ENCODE results near the gene C1QTNF12.

Gene C1QTNF12

GRCh38 chr1:1215080-1215676 is 31.3 kb downstream of the C1QTNF12 start:
- in situ Hi-C loops (cut with HindIII; ENCODE audit: low sequenced_read_pairs) = no loop called here

- in situ Hi-C loops (cut with HindIII; ENCODE audit: low sequenced_read_pairs) = no loop called here
Observed at GRCh38 chr1:1213345-1214265, 32.9 kb downstream of the C1QTNF12 start, which contains the start of gene TNFRSF4. TNFRSF4 (minus strand) TSS chr1:1214153; CDS start chr1:1214127, 26 bp downstream.

- in situ Hi-C loops (cut with HindIII; ENCODE audit: low sequenced_read_pairs) = no loop called here
Observed at GRCh38 chr1:1212780-1213344, 33.7 kb downstream of the C1QTNF12 start.

GRCh38 chr1:1211541-1212441 is 34.7 kb downstream of the C1QTNF12 start:
- in situ Hi-C loops (cut with HindIII; ENCODE audit: low sequenced_read_pairs) = no loop called here

GRCh38 chr1:1210726-1211540 is 35.6 kb downstream of the C1QTNF12 start:
- in situ Hi-C loops (cut with HindIII; ENCODE audit: low sequenced_read_pairs) = no loop called here

- in situ Hi-C loops (cut with HindIII; ENCODE audit: low sequenced_read_pairs) = no loop called here
Observed at GRCh38 chr1:1208713-1209433, 37.6 kb downstream of the C1QTNF12 start.

- in situ Hi-C loops (cut with HindIII; ENCODE audit: low sequenced_read_pairs) = no loop called here
Observed at GRCh38 chr1:1207571-1207892, 39.0 kb downstream of the C1QTNF12 start.

GRCh38 chr1:1206966-1207531 is 39.5 kb downstream of the C1QTNF12 start:
- in situ Hi-C loops (cut with HindIII; ENCODE audit: low sequenced_read_pairs) = no loop called here

- in situ Hi-C loops (cut with HindIII; ENCODE audit: low sequenced_read_pairs) = no loop called here
Observed at GRCh38 chr1:1206376-1206965, 40.1 kb downstream of the C1QTNF12 start, which contains the start of gene TNFRSF18. TNFRSF18 (minus strand) TSS chr1:1206592; CDS start chr1:1206571, 21 bp downstream.

- in situ Hi-C loops (cut with HindIII; ENCODE audit: low sequenced_read_pairs) = no loop called here
Observed at GRCh38 chr1:1205769-1206375, 40.6 kb downstream of the C1QTNF12 start.

- in situ Hi-C loops (cut with HindIII; ENCODE audit: low sequenced_read_pairs) = no loop called here
Observed at GRCh38 chr1:1204998-1205768, 41.3 kb downstream of the C1QTNF12 start.

GRCh38 chr1:1204425-1204920 is 42.0 kb downstream of the C1QTNF12 start:
- in situ Hi-C loops (cut with HindIII; ENCODE audit: low sequenced_read_pairs) = no loop called here

- in situ Hi-C loops (cut with HindIII; ENCODE audit: low sequenced_read_pairs) = no loop called here
Observed at GRCh38 chr1:1203561-1204424, 42.7 kb downstream of the C1QTNF12 start.

- in situ Hi-C loops (cut with HindIII; ENCODE audit: low sequenced_read_pairs) = no loop called here
Observed at GRCh38 chr1:1202831-1203560, 43.5 kb downstream of the C1QTNF12 start.

All from DLD1 (cell line).